ENCODE results near the gene GPR132.

- TF ChIP-seq ZNF274 (IDR thresholded peaks at IDR 0.05; ENCODE audit: borderline replicate concordance, extremely low read depth, low read length) (no peak), TAF1 (IDR thresholded peaks at IDR 0.05; ENCODE audit: low read depth, low read length) (peak; percentile 70), PHF8 (conservative IDR thresholded peaks at IDR 0.05; ENCODE audit: low read depth, low read length) (peak; percentile 19), MAX (IDR thresholded peaks at IDR 0.05) (no peak), EP300 (IDR thresholded peaks at IDR 0.05; ENCODE audit: borderline replicate concordance in 1 of 2, low read depth in 2 of 2, low read length in 2 of 2) (no peak), BCL11A (IDR thresholded peaks at IDR 0.05; ENCODE audit: low read depth in 2 of 2, low read length in 2 of 2) (no peak)
Observed at GRCh38 chr14:105021656-105022275, 43.5 kb downstream of the GPR132 start.

Measured in H1 (cell line).